ENCODE data around the gene DOK5.

DNA sequence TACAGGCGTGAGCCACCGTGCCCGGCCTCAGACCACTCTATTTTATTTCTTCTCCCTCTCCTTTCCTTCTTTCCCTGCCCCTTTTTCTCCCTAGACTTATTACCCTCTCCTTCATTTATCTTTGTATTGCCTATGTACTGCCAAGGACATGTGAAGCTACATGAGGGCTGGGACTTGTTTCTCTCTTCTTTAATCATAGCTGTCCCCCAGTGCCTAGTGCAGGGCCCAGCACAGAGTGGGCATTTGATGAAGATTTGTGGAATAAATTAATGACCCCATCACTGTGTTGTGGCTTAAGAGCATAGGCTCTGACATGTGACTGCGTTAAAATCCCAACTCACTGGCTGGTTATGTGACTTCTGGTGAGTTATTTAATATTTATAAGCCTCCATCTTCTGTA, 6.0 kb downstream of the DOK5 start:
- TF ChIP-seq ZFX (IDR thresholded peaks at IDR 0.05), result no peak
- TF ChIP-seq, protein P1, sequence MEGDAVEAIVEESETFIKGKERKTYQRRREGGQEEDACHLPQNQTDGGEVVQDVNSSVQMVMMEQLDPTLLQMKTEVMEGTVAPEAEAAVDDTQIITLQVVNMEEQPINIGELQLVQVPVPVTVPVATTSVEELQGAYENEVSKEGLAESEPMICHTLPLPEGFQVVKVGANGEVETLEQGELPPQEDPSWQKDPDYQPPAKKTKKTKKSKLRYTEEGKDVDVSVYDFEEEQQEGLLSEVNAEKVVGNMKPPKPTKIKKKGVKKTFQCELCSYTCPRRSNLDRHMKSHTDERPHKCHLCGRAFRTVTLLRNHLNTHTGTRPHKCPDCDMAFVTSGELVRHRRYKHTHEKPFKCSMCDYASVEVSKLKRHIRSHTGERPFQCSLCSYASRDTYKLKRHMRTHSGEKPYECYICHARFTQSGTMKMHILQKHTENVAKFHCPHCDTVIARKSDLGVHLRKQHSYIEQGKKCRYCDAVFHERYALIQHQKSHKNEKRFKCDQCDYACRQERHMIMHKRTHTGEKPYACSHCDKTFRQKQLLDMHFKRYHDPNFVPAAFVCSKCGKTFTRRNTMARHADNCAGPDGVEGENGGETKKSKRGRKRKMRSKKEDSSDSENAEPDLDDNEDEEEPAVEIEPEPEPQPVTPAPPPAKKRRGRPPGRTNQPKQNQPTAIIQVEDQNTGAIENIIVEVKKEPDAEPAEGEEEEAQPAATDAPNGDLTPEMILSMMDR (conservative IDR thresholded peaks at IDR 0.05), result no peak
